AG08395 (cell line): Measurements from ENCODE around the gene SYT12.
A peak's percentile ranks its signal among the peaks of the same experiment; 100 is the strongest.
"Not testable (repeated sequence)": the region's sequence is repeated elsewhere in the genome, so short reads cannot be mapped to it uniquely, and the experiment has no call there.

Experiments
- DNase-seq: peaks from one replicate; pipeline ENCODE4 v3.0.0; 2012; ENCODE audit warnings: mixed read lengths, low spot score

SYT12 gene

GRCh38 chr11:66999555-66999954, 23.4 kb upstream of the SYT12 start:
- DNase-seq = no peak

GRCh38 chr11:67001332-67001731, 21.6 kb upstream of the SYT12 start:
- no peak for DNase-seq

- no peak for DNase-seq
Measured at GRCh38 chr11:67002297-67002913, 20.5 kb upstream of the SYT12 start.

GRCh38 chr11:67002921-67003411, 20.0 kb upstream of the SYT12 start:
- DNase-seq = no peak

- not testable (repeated sequence) for DNase-seq
Measured at GRCh38 chr11:67005200-67005599, 17.7 kb upstream of the SYT12 start.

GRCh38 chr11:67006029-67006884, 16.7 kb upstream of the SYT12 start:
- peak; percentile 43 for DNase-seq

GRCh38 chr11:67007126-67007525, 15.8 kb upstream of the SYT12 start:
- DNase-seq = no peak

GRCh38 chr11:67010296-67010905, 12.5 kb upstream of the SYT12 start:
- no peak for DNase-seq

GRCh38 chr11:67013511-67014045, 9.4 kb upstream of the SYT12 start:
- no peak for DNase-seq

- DNase-seq = no peak
Measured at GRCh38 chr11:67014343-67014742, 8.6 kb upstream of the SYT12 start.

GRCh38 chr11:67015048-67015447, 7.9 kb upstream of the SYT12 start:
- DNase-seq = no peak

GRCh38 chr11:67016550-67016949, 6.4 kb upstream of the SYT12 start:
- DNase-seq = no peak

GRCh38 chr11:67020949-67021348, 2.0 kb upstream of the SYT12 start:
- no peak for DNase-seq

GRCh38 chr11:67022341-67022933, 497 bp upstream of the SYT12 start:
- DNase-seq = no peak

GRCh38 chr11:67023957-67024353, 1.0 kb downstream of the SYT12 start:
- no peak for DNase-seq

GRCh38 chr11:67024410-67024809, 1.5 kb downstream of the SYT12 start:
- DNase-seq = no peak

GRCh38 chr11:67024966-67025365, 2.0 kb downstream of the SYT12 start:
- no peak for DNase-seq

- no peak for DNase-seq
Measured at GRCh38 chr11:67025750-67026149, 2.8 kb downstream of the SYT12 start.

- DNase-seq = no peak
Measured at GRCh38 chr11:67026941-67027340, 4.0 kb downstream of the SYT12 start.

GRCh38 chr11:67027483-67027930, 4.6 kb downstream of the SYT12 start:
- no peak for DNase-seq

GRCh38 chr11:67027943-67028542, 5.1 kb downstream of the SYT12 start:
- no peak for DNase-seq

GRCh38 chr11:67029146-67029545, 6.2 kb downstream of the SYT12 start:
- no peak for DNase-seq
